Ishikawa (cell line): ENCODE data around the gene UBE2D4.

Source experiments
- CEBPB ChIP-seq: IDR thresholded peaks from 2 replicates; pipeline ENCODE4 v1.6.1; 2012
- CREB1 ChIP-seq: IDR thresholded peaks from 2 replicates; pipeline ENCODE4 v1.6.1; 2012; ENCODE audit warnings: low read depth
- EGR1 ChIP-seq: IDR thresholded peaks from 2 replicates; pipeline ENCODE4 v1.6.1; 2012
- EP300 ChIP-seq: IDR thresholded peaks from 2 replicates; pipeline ENCODE4 v1.6.1; 2012; ENCODE audit warnings: borderline replicate concordance
- FOXM1 ChIP-seq: IDR thresholded peaks from 2 replicates; pipeline ENCODE4 v1.6.1; 2012; ENCODE audit warnings: low read depth, borderline replicate concordance
- MAX ChIP-seq: IDR thresholded peaks from 2 replicates; pipeline ENCODE4 v1.6.1; 2012
- NFIC ChIP-seq: IDR thresholded peaks from 2 replicates; pipeline ENCODE4 v1.6.1; 2012
- RAD21 ChIP-seq: IDR thresholded peaks from 2 replicates; pipeline ENCODE4 v1.6.1; 2012; ENCODE audit warnings: low read depth
- REST ChIP-seq: IDR thresholded peaks from 2 replicates; pipeline ENCODE4 v1.6.1; 2012; ENCODE audit warnings: low read depth, mild to moderate bottlenecking
- TAF1 ChIP-seq: IDR thresholded peaks from 2 replicates; pipeline ENCODE4 v1.6.1; 2012; ENCODE audit warnings: low read depth, mild to moderate bottlenecking
- YY1 ChIP-seq: IDR thresholded peaks from 2 replicates; pipeline ENCODE4 v1.6.1; 2012; ENCODE audit warnings: low read depth
- ZBTB7A ChIP-seq: IDR thresholded peaks from 2 replicates; pipeline ENCODE4 v1.6.1; 2012; ENCODE audit warnings: low read depth
- TF ChIP-seq, protein P1 (sequence below): IDR thresholded peaks from 2 replicates; pipeline ENCODE4 v1.6.1; 2012

GRCh38 chr7:43956027-43956426 lies 29.8 kb downstream of the UBE2D4 start:
- TF ChIP-seq EP300 (no peak), RAD21 (no peak), REST (no peak), CEBPB (no peak), CREB1 (no peak), NFIC (no peak), TAF1 (no peak), FOXM1 (no peak), EGR1 (no peak), MAX (no peak), YY1 (no peak), ZBTB7A (no peak)
- TF ChIP-seq, protein P1, sequence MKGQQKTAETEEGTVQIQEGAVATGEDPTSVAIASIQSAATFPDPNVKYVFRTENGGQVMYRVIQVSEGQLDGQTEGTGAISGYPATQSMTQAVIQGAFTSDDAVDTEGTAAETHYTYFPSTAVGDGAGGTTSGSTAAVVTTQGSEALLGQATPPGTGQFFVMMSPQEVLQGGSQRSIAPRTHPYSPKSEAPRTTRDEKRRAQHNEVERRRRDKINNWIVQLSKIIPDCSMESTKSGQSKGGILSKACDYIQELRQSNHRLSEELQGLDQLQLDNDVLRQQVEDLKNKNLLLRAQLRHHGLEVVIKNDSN = no peak
